ENCODE measurements around the gene NEK2. TPM values are rescaled to one million over a fixed set of nuclear protein-coding genes. Genes with fewer than 3 reads are reported as not detected.

Gene NEK2
- total and polyA plus RNA-seq, 2 of the 13 experiments (the other 11 are each of a cell fraction or from before 2014, with no cell fraction given): 10.9 to 40.8 TPM

DNA sequence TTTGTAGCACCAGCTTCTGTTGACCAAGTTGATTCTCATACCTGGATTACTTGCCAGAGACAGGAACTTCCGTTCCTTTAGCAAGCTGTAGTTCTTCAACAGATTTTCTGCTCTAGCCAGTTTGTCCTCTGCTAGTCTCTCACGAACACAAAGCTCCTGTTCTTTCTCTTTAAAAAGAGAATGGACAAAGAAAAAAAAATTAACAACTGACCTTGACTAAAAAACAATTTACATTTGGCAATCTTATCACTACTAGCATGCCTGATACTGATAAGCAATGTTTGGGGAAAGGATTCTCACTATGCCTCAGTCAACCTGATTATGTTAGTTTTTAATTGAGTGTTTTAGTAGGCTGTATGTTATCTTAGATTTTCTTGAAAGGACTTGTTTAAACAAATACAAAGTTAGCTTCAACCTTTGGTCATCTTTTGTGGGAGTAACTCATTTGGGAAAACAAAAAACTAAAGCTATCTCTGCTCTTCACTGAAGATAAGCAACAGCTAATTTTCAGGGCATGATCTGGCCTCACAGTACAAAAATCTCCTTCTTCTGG lies 8.3 kb downstream of the NEK2 start (continued):
- TF ChIP-seq EEA1 (CRISPR knock-in tag; IDR thresholded peaks at IDR 0.05; ENCODE audit: borderline replicate concordance): no peak
- no peak for TF ChIP-seq ZZZ3 (CRISPR knock-in tag; IDR thresholded peaks at IDR 0.05; ENCODE audit: borderline replicate concordance)
- TF ChIP-seq ZNF432 (CRISPR knock-in tag; IDR thresholded peaks at IDR 0.05; ENCODE audit: borderline replicate concordance): no peak
- no peak for TF ChIP-seq SRSF4 (IDR thresholded peaks at IDR 0.05; ENCODE audit: low read depth, low read length, poor library complexity, severe bottlenecking)
- TF ChIP-seq REPIN1 (CRISPR knock-in tag; IDR thresholded peaks at IDR 0.05; ENCODE audit: borderline replicate concordance, low read depth): no peak
- TF ChIP-seq CBX2 (IDR thresholded peaks at IDR 0.05; ENCODE audit: low read depth, low read length): no peak
- TF ChIP-seq CBX2 (CRISPR knock-in tag; IDR thresholded peaks at IDR 0.05; ENCODE audit: low read depth): no peak
- TF ChIP-seq, protein P1, sequence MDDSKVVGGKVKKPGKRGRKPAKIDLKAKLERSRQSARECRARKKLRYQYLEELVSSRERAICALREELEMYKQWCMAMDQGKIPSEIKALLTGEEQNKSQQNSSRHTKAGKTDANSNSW (CRISPR knock-in tag; IDR thresholded peaks at IDR 0.05; ENCODE audit: borderline replicate concordance): no peak
- TF ChIP-seq, protein P2, sequence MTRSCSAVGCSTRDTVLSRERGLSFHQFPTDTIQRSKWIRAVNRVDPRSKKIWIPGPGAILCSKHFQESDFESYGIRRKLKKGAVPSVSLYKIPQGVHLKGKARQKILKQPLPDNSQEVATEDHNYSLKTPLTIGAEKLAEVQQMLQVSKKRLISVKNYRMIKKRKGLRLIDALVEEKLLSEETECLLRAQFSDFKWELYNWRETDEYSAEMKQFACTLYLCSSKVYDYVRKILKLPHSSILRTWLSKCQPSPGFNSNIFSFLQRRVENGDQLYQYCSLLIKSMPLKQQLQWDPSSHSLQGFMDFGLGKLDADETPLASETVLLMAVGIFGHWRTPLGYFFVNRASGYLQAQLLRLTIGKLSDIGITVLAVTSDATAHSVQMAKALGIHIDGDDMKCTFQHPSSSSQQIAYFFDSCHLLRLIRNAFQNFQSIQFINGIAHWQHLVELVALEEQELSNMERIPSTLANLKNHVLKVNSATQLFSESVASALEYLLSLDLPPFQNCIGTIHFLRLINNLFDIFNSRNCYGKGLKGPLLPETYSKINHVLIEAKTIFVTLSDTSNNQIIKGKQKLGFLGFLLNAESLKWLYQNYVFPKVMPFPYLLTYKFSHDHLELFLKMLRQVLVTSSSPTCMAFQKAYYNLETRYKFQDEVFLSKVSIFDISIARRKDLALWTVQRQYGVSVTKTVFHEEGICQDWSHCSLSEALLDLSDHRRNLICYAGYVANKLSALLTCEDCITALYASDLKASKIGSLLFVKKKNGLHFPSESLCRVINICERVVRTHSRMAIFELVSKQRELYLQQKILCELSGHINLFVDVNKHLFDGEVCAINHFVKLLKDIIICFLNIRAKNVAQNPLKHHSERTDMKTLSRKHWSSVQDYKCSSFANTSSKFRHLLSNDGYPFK (CRISPR knock-in tag; IDR thresholded peaks at IDR 0.05; ENCODE audit: borderline replicate concordance): no peak
- TF ChIP-seq GABPB1 (CRISPR knock-in tag; IDR thresholded peaks at IDR 0.05): no peak
- TF ChIP-seq ZNF274 (CRISPR knock-in tag; IDR thresholded peaks at IDR 0.05): no peak
- TF ChIP-seq, protein P3, sequence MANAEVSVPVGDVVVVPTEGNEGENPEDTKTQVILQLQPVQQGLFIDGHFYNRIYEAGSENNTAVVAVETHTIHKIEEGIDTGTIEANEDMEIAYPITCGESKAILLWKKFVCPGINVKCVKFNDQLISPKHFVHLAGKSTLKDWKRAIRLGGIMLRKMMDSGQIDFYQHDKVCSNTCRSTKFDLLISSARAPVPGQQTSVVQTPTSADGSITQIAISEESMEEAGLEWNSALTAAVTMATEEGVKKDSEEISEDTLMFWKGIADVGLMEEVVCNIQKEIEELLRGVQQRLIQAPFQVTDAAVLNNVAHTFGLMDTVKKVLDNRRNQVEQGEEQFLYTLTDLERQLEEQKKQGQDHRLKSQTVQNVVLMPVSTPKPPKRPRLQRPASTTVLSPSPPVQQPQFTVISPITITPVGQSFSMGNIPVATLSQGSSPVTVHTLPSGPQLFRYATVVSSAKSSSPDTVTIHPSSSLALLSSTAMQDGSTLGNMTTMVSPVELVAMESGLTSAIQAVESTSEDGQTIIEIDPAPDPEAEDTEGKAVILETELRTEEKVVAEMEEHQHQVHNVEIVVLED (CRISPR knock-in tag; IDR thresholded peaks at IDR 0.05; ENCODE audit: borderline replicate concordance): peak; percentile 46; the same call in 1 of the 2 replicates
- TF ChIP-seq CCAR2 (optimal IDR thresholded peaks at IDR 0.05; ENCODE audit: low read depth, low read length): no peak
- TF ChIP-seq, protein P4, sequence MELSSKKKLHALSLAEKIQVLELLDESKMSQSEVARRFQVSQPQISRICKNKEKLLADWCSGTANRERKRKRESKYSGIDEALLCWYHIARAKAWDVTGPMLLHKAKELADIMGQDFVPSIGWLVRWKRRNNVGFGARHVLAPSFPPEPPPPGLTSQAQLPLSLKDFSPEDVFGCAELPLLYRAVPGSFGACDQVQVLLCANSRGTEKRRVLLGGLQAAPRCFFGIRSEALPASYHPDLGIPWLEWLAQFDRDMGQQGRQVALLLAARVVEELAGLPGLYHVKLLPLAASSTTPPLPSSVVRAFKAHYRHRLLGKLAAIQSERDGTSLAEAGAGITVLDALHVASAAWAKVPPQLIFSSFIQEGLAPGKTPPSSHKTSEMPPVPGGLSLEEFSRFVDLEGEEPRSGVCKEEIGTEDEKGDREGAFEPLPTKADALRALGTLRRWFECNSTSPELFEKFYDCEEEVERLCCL (CRISPR knock-in tag; IDR thresholded peaks at IDR 0.05; ENCODE audit: borderline replicate concordance): no peak
- TF ChIP-seq, protein P5, sequence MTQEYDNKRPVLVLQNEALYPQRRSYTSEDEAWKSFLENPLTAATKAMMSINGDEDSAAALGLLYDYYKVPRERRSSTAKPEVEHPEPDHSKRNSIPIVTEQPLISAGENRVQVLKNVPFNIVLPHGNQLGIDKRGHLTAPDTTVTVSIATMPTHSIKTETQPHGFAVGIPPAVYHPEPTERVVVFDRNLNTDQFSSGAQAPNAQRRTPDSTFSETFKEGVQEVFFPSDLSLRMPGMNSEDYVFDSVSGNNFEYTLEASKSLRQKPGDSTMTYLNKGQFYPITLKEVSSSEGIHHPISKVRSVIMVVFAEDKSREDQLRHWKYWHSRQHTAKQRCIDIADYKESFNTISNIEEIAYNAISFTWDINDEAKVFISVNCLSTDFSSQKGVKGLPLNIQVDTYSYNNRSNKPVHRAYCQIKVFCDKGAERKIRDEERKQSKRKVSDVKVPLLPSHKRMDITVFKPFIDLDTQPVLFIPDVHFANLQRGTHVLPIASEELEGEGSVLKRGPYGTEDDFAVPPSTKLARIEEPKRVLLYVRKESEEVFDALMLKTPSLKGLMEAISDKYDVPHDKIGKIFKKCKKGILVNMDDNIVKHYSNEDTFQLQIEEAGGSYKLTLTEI (CRISPR knock-in tag; conservative IDR thresholded peaks at IDR 0.05): no peak
- peak; percentile 85; the same call in 1 of the 2 replicates for TF ChIP-seq MBD4 (IDR thresholded peaks at IDR 0.05; ENCODE audit: borderline replicate concordance, low read length)
- TF ChIP-seq RFX1 (IDR thresholded peaks at IDR 0.05): no peak
- no peak for TF ChIP-seq FOXP1 (IDR thresholded peaks at IDR 0.05)
- peak; percentile 91; the same call in 1 of the 2 replicates for TF ChIP-seq FOXP1 (CRISPR knock-in tag; IDR thresholded peaks at IDR 0.05)
- no peak for TF ChIP-seq SNAPC2 (CRISPR knock-in tag; IDR thresholded peaks at IDR 0.05)
- TF ChIP-seq, protein P6, sequence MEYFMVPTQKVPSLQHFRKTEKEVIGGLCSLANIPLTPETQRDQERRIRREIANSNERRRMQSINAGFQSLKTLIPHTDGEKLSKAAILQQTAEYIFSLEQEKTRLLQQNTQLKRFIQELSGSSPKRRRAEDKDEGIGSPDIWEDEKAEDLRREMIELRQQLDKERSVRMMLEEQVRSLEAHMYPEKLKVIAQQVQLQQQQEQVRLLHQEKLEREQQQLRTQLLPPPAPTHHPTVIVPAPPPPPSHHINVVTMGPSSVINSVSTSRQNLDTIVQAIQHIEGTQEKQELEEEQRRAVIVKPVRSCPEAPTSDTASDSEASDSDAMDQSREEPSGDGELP (IDR thresholded peaks at IDR 0.05; ENCODE audit: borderline replicate concordance, low read depth): 0 out of 2 replicates have a peak, but pooled peaks have one; percentile 26

All from HepG2 (cell line).